ENCODE data around the gene HOXA5.

Gene HOXA5

DNA sequence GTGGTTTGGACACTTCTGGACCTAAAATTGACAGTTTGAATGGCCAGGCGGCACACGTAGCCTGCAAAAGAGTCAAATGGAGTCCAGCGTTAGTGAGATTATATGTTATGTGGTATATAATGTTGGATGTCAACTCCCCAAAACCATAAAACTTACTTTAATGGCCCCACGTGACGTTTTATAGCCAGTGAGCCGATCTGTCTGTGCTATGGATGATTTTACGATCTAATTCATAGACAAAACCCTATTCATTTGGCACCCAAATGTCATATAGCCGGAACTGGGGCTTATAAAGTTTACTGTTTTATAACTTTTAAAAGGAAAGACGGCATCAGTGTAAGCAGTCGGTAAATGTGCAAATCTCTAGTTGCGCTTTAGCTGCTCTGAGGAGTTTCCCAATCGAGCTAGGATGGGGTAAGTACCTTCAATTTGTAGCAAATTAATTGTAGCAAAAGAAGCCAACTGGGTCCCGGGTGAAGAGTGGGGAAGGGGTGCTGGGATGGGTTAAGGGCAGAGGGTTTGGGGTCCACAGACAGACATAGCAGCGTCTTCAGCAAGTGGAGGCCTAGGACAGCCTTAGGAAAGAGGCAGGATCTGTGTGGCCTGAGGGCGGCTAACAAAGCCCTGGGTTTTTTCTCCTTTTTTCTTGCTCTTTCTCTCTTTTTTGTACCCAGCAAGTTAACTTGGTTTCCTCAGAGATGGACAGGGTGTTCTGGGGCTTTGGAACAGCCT is 3.2 kb downstream of the HOXA5 start:
- Histone ChIP-seq H3K27me3 (replicated peaks; ENCODE audit: control insufficient read depth, insufficient read depth, low read length, poor library complexity, severe bottlenecking) (peaks cover 18% of the 10 kb centered on the region), H3K4me3 (ENCODE audit: insufficient read depth, low read depth, low read length, poor library complexity, severe bottlenecking) (no peak overlapping the region), H3K27ac (ENCODE audit: insufficient read depth, low read length, poor library complexity, severe bottlenecking) (no peak overlapping the region), H3K36me3 (ENCODE audit: control insufficient read depth, insufficient read depth, low read length) (no peaks in the 10 kb centered on the region), H3K4me1 (ENCODE audit: control insufficient read depth, insufficient read depth, low read length, poor library complexity, severe bottlenecking) (no peaks in the 10 kb centered on the region), H3K9me3 (ENCODE audit: control insufficient read depth, low read length) (no peaks in the 10 kb centered on the region)
- DNase-seq = no peak

DNA sequence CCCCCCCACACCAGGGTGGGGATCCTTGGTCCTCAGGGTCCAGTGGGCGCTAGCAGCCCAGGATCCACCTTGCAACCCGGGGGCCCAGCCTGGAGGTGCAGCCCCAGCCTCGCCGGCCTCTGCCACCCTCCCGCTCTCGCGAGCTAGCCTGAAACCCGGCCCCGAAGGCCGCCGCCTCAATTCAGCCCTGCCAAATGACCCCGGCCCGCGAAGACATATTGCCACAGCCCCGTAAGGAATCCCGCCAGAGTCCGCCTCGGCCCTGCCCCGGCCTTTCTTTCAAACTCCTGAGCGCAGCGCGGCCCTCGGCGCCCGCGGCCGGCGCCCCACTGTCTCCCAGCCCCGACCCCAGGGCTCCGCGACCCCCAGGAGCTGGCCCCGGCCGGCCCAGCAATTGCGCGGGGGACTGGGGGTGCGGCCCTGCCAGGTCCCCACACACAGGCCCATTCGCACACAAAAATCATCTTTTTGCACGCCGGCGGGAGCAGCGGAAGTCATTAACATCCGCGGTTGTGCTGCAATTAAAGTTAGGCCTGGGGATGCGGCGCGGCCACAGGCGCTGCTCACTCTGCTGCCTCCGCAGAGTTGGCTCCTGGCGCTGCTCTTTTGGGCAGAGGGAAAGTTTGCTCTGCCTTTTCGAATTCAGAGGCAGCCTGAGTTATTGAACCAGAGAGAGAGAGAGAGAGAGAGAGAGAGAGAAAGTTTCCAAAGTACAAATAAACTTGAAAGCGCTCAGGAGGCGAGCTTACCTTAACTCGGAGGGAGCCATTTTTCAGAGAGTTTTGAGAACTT is 4.0 kb downstream of the HOXA5 start:
- no peaks in the 10 kb centered on the region for H3K4me1 ChIP-seq (ENCODE audit: control insufficient read depth, insufficient read depth, low read length, poor library complexity, severe bottlenecking)

DNA sequence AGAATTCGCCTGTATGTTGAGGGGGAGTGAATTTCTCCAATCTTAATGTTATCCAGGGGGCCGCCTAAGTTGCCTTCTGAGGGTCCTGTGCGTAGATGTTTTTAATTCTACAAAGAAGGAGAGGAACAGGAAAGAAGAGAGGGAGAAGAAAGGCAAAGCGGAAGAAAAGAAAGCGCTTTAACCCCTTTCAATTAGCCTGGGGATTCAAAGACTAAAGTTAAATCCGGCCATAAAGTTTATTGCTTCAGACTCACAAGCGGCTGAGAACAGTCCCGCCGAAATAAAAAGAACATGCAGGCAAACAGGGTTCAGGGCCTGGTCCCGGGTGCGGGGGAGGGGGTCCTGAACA is 4.5 kb downstream of the HOXA5 start:
- no peaks in the 10 kb centered on the region for H3K36me3 ChIP-seq (ENCODE audit: control insufficient read depth, insufficient read depth, low read length)
- DNase-seq = no peak
- H3K4me1 ChIP-seq (ENCODE audit: control insufficient read depth, insufficient read depth, low read length, poor library complexity, severe bottlenecking) = no peaks in the 10 kb centered on the region
- no peak overlapping the region for H3K27ac ChIP-seq (ENCODE audit: insufficient read depth, low read length, poor library complexity, severe bottlenecking)
- H3K4me3 ChIP-seq (ENCODE audit: insufficient read depth, low read depth, low read length, poor library complexity, severe bottlenecking) = no peak overlapping the region
- H3K27me3 ChIP-seq (replicated peaks; ENCODE audit: control insufficient read depth, insufficient read depth, low read length, poor library complexity, severe bottlenecking) = peaks cover 15% of the 10 kb centered on the region
- no peaks in the 10 kb centered on the region for H3K9me3 ChIP-seq (ENCODE audit: control insufficient read depth, low read length)

More for the DNA sequence above, 4.0 kb downstream of the HOXA5 start:
- Histone ChIP-seq H3K36me3 (ENCODE audit: control insufficient read depth, insufficient read depth, low read length) (no peaks in the 10 kb centered on the region), H3K9me3 (ENCODE audit: control insufficient read depth, low read length) (no peaks in the 10 kb centered on the region), H3K27ac (ENCODE audit: insufficient read depth, low read length, poor library complexity, severe bottlenecking) (no peak overlapping the region), H3K27me3 (replicated peaks; ENCODE audit: control insufficient read depth, insufficient read depth, low read length, poor library complexity, severe bottlenecking) (peaks cover 18% of the 10 kb centered on the region), H3K4me3 (ENCODE audit: insufficient read depth, low read depth, low read length, poor library complexity, severe bottlenecking) (no peak overlapping the region)
- DNase-seq = no peak

DNA sequence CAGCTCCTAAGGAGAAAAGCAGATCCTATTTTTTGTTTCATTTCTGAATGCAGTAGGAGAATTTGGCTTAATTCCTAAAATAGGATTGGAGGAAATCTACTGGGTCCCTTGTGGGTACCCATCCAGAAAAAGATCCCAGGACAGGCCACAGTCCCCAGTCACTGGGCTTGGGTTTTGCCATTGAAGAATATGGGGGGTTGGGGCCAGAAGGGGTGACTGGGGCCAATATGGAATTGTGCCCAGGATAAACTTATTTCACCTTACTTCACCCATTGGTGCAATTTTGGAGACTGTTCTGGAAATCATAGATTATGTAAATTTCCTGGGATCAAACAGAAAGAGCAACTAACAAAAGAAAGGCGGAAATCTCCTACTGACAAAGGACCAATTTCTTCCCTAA is 5.0 kb downstream of the HOXA5 start:
- H3K27ac ChIP-seq (ENCODE audit: insufficient read depth, low read length, poor library complexity, severe bottlenecking) = no peak overlapping the region

DNA sequence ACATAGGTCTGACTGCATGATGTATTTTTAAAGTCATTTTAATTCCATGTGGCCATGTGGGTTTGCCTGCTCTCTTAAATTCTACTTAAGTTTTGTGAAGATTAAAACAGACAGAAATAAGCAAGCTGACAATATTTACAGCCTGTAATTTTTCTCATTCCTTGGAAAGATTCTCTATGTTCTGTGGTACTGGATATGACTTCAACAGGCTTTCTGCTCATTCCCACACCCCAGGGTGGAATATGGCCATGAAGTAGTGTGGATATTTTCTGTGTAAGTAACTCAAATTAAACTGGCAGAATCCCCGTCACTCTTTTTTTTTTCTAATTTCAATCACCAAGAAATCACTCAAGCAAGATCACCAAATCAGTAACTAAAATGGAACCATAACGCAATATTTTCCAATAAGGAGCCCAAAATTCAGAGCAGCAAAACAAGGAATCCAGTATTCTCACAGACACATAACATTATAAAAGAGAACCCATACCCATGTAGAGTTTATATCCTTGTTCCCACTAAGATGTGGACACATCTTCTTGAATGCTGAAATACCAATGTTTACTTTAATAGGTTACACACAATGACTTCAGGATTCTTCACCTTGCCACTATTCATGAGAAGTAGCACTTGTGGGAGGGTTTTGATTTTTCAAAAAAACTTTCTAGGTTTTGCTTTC is 5.7 kb downstream of the HOXA5 start:
- H3K36me3 ChIP-seq (ENCODE audit: control insufficient read depth, insufficient read depth, low read length) = no peaks in the 10 kb centered on the region
- no peak overlapping the region for H3K4me3 ChIP-seq (ENCODE audit: insufficient read depth, low read depth, low read length, poor library complexity, severe bottlenecking)
- no peaks in the 10 kb centered on the region for H3K9me3 ChIP-seq (ENCODE audit: control insufficient read depth, low read length)
- no peaks in the 10 kb centered on the region for H3K4me1 ChIP-seq (ENCODE audit: control insufficient read depth, insufficient read depth, low read length, poor library complexity, severe bottlenecking)
- H3K27me3 ChIP-seq (replicated peaks; ENCODE audit: control insufficient read depth, insufficient read depth, low read length, poor library complexity, severe bottlenecking) = peaks cover 10% of the 10 kb centered on the region
- H3K27ac ChIP-seq (ENCODE audit: insufficient read depth, low read length, poor library complexity, severe bottlenecking) = no peak overlapping the region
- no peak for DNase-seq

More for the DNA sequence above, 5.0 kb downstream of the HOXA5 start:
- Histone ChIP-seq H3K9me3 (ENCODE audit: control insufficient read depth, low read length) (no peaks in the 10 kb centered on the region), H3K4me3 (ENCODE audit: insufficient read depth, low read depth, low read length, poor library complexity, severe bottlenecking) (no peak overlapping the region), H3K4me1 (ENCODE audit: control insufficient read depth, insufficient read depth, low read length, poor library complexity, severe bottlenecking) (no peaks in the 10 kb centered on the region), H3K36me3 (ENCODE audit: control insufficient read depth, insufficient read depth, low read length) (no peaks in the 10 kb centered on the region), H3K27me3 (replicated peaks; ENCODE audit: control insufficient read depth, insufficient read depth, low read length, poor library complexity, severe bottlenecking) (peaks cover 11% of the 10 kb centered on the region)
- no peak for DNase-seq

DNA sequence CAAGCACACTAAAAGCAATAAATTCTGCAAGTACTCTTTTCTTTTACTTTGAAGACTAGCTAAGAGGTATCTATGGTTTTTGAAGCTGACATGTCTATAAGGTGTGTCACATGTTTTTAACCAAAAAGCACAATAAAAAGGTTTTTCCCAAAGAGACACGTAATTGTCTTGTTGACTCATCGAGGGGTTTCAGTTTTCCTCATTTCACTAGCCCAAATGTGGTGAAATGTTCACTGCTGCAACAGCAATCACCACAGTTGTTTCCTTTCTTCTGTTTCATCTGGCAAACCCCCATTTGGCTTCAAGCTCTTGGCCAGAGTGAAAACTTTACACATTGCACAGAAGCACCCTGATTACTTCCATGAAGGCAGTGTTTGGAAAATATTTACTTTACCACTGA is 9.1 kb downstream of the HOXA5 start:
- Histone ChIP-seq H3K4me3 (ENCODE audit: insufficient read depth, low read depth, low read length, poor library complexity, severe bottlenecking) (no peak overlapping the region), H3K4me1 (ENCODE audit: control insufficient read depth, insufficient read depth, low read length, poor library complexity, severe bottlenecking) (no peaks in the 10 kb centered on the region), H3K36me3 (ENCODE audit: control insufficient read depth, insufficient read depth, low read length) (no peaks in the 10 kb centered on the region), H3K9me3 (ENCODE audit: control insufficient read depth, low read length) (no peaks in the 10 kb centered on the region), H3K27ac (ENCODE audit: insufficient read depth, low read length, poor library complexity, severe bottlenecking) (no peak overlapping the region), H3K27me3 (replicated peaks; ENCODE audit: control insufficient read depth, insufficient read depth, low read length, poor library complexity, severe bottlenecking) (peaks cover 7% of the 10 kb centered on the region)
- DNase-seq = no peak

DNA sequence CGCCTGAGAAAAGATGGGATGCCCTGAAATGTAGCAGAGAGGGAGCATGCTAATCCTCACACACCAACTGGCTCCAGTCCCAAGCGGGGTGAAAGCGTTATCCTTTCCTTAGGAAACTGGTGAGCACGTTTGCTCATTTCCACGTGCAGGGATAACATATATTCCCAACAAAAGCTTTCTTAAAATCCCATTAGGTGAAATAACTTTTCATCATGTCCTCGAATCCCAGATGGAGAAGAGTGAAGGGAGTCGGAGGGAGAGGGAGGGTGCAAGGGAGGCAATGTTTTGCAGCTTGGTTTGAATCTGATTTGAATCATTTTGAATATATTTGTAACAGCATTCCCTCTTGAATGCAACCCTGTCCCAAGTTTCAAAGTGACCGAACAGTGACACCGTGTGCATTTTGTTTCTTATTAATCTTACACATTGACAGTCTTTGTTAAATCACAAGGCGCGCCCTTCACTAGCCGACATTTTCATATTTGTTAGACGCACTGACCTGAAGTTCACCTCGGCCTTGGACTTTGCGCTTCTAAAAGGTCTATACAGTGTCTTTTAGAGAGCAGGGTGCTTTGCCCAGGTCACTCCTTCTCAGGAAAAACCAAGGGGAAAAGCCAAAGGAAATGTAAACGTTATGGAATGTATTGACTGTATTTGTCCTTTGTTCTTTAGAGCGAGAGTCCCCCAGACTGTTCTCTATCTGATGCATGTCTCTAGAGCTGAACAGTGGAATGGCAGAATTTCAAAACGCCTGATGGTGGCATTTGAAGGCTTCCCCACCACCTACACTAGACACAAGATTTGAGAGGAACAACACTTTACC is 9.9 kb downstream of the HOXA5 start:
- Histone ChIP-seq H3K4me1 (ENCODE audit: control insufficient read depth, insufficient read depth, low read length, poor library complexity, severe bottlenecking) (no peaks in the 10 kb centered on the region), H3K4me3 (ENCODE audit: insufficient read depth, low read depth, low read length, poor library complexity, severe bottlenecking) (no peak overlapping the region), H3K36me3 (ENCODE audit: control insufficient read depth, insufficient read depth, low read length) (no peaks in the 10 kb centered on the region), H3K27ac (ENCODE audit: insufficient read depth, low read length, poor library complexity, severe bottlenecking) (no peak overlapping the region), H3K9me3 (ENCODE audit: control insufficient read depth, low read length) (no peaks in the 10 kb centered on the region), H3K27me3 (replicated peaks; ENCODE audit: control insufficient read depth, insufficient read depth, low read length, poor library complexity, severe bottlenecking) (peaks cover 7% of the 10 kb centered on the region)
- DNase-seq = no peak

DNA sequence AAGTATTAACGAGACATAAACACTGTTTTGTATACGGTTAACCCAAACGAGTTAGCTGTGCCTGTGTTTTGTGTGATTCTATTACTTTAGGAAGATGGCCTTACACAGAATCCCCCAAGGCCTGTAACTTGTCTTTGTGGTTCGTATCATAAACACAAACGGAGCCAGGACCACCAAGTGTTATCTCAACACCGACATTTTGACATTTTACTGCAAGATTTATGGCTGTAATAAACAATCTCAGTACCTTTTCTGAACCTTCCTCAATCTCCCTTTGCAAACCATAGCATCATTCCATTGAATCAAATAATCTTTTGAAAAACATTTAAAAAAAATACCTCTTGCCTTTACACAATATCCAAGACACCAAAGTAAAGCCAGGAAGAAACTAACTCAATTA is 10.5 kb downstream of the HOXA5 start:
- no peak for DNase-seq
- no peaks in the 10 kb centered on the region for H3K36me3 ChIP-seq (ENCODE audit: control insufficient read depth, insufficient read depth, low read length)
- no peaks in the 10 kb centered on the region for H3K4me1 ChIP-seq (ENCODE audit: control insufficient read depth, insufficient read depth, low read length, poor library complexity, severe bottlenecking)
- H3K9me3 ChIP-seq (ENCODE audit: control insufficient read depth, low read length) = no peaks in the 10 kb centered on the region
- peaks cover 7% of the 10 kb centered on the region for H3K27me3 ChIP-seq (replicated peaks; ENCODE audit: control insufficient read depth, insufficient read depth, low read length, poor library complexity, severe bottlenecking)
- no peak overlapping the region for H3K4me3 ChIP-seq (ENCODE audit: insufficient read depth, low read depth, low read length, poor library complexity, severe bottlenecking)
- no peak overlapping the region for H3K27ac ChIP-seq (ENCODE audit: insufficient read depth, low read length, poor library complexity, severe bottlenecking)

DNA sequence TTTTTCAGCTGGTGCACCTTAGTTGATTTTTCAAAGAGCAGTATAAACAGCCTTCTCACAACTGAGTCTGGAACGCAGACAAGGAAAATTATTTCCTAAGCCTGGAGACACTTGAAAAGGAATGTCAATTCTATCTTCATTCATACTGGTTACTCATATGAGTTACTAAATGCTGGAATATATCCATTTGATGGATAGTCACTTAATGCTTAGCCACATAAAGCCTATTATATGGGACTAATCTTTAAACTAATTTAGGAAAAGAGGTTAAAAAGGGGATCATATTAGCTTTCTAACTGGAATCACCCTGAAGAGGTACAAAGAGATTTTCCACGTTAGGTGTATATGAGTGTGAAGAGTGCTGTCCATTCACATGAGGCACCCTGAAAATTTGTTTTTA is 11.3 kb downstream of the HOXA5 start:
- no peaks in the 10 kb centered on the region for H3K36me3 ChIP-seq (ENCODE audit: control insufficient read depth, insufficient read depth, low read length)
- H3K9me3 ChIP-seq (ENCODE audit: control insufficient read depth, low read length) = no peaks in the 10 kb centered on the region
- no peaks in the 10 kb centered on the region for H3K4me1 ChIP-seq (ENCODE audit: control insufficient read depth, insufficient read depth, low read length, poor library complexity, severe bottlenecking)
- peaks cover 7% of the 10 kb centered on the region for H3K27me3 ChIP-seq (replicated peaks; ENCODE audit: control insufficient read depth, insufficient read depth, low read length, poor library complexity, severe bottlenecking)
- no peak for DNase-seq
- H3K4me3 ChIP-seq (ENCODE audit: insufficient read depth, low read depth, low read length, poor library complexity, severe bottlenecking) = no peak overlapping the region
- no peak overlapping the region for H3K27ac ChIP-seq (ENCODE audit: insufficient read depth, low read length, poor library complexity, severe bottlenecking)
